GM20000 (cell line): ENCODE data around the gene ZNF276.

Experiments
- DNase-seq: peaks from one replicate; pipeline ENCODE4 v3.0.0; 2012; ENCODE audit warnings: low spot score
- CTCF ChIP-seq: IDR thresholded peaks from 2 replicates; pipeline ENCODE4 v1.5.1; 2012; ENCODE audit warnings: mild to moderate bottlenecking, control low read depth; ENCODE audit errors: extremely low read depth, missing control alignments

Gene ZNF276

GRCh38 chr16:89746043-89746442 lies 24.7 kb downstream of the ZNF276 start:
- no peak for DNase-seq
- no peak for TF ChIP-seq CTCF

GRCh38 chr16:89748076-89748475 lies 26.7 kb downstream of the ZNF276 start:
- no peak for DNase-seq
- no peak for TF ChIP-seq CTCF

- no peak for DNase-seq
- TF ChIP-seq CTCF = no peak
These were observed 27.6 kb downstream of the ZNF276 start for GRCh38 chr16:89748921-89749320.

- no peak for DNase-seq
These were observed 28.3 kb downstream of the ZNF276 start for GRCh38 chr16:89749637-89750036.

GRCh38 chr16:89759746-89760340 lies 38.5 kb downstream of the ZNF276 start:
- DNase-seq = no peak

More at GRCh38 chr16:89749637-89750036, 28.3 kb downstream of the ZNF276 start:
- no peak for TF ChIP-seq CTCF

GRCh38 chr16:89761304-89761922 lies 40.1 kb downstream of the ZNF276 start:
- no peak for TF ChIP-seq CTCF
- DNase-seq = no peak

More at GRCh38 chr16:89759746-89760340, 38.5 kb downstream of the ZNF276 start:
- TF ChIP-seq CTCF = no peak

GRCh38 chr16:89764711-89765201 lies 43.4 kb downstream of the ZNF276 start:
- TF ChIP-seq CTCF = no peak
- DNase-seq = peak; percentile 86
